Activated naive CD4-positive, alpha-beta T cell treated with anti-CD3 and anti-CD28 coated beads for 36 hours (primary cell): Measurements from ENCODE around the gene DHRS7B. TPM values are rescaled to one million over a fixed set of nuclear protein-coding genes. Genes with fewer than 3 reads are reported as not detected.

Experiments used
- CTCF ChIA-PET: fragments of 350-600 bp; sonication (Branson Sonifier 250); formaldehyde crosslinking; loops from one replicate; lab custom pipeline; 2021; ENCODE audit warnings: antibody characterized with exemption; lab: Charles Lee
- DNase-seq: peaks from one replicate; pipeline ENCODE4 v3.0.0-alpha.2; 2020
- H3K27ac Mint-ChIP-seq: one replicate; pipeline ENCODE4 v1.8.0; 2021; ENCODE audit warnings: mild to moderate bottlenecking, mixed read lengths
- H3K27me3 Mint-ChIP-seq: one replicate; pipeline ENCODE4 v1.8.0; 2021; ENCODE audit warnings: low read depth, mixed read lengths
- H3K36me3 Mint-ChIP-seq: one replicate; pipeline ENCODE4 v1.8.0; 2021; ENCODE audit warnings: low read depth, mixed read lengths
- H3K4me1 Mint-ChIP-seq: one replicate; pipeline ENCODE4 v1.8.0; 2021; ENCODE audit warnings: low read depth, mixed read lengths
- H3K4me3 Mint-ChIP-seq: one replicate; pipeline ENCODE4 v1.8.0; 2021; ENCODE audit warnings: mild to moderate bottlenecking, moderate library complexity, mixed read lengths
- H3K9me3 Mint-ChIP-seq: one replicate; pipeline ENCODE4 v1.8.0; 2021; ENCODE audit warnings: mixed read lengths
- intact Hi-C: fragments of 100-400 bp; cut with micrococcal nuclease; formaldehyde crosslinking; loops from one replicate; pipeline ENCODE4 v1.15.1; 2023
- total RNA-seq, 2 experiments: library from RNA; stranded (reverse); gene quantifications; one replicate each; pipeline ENCODE4 v1.2.3, GENCODE V29; 2021

DHRS7B gene
- total RNA-seq, 2 experiments from 2014 or later = 12.0 to 12.1 TPM

DNA sequence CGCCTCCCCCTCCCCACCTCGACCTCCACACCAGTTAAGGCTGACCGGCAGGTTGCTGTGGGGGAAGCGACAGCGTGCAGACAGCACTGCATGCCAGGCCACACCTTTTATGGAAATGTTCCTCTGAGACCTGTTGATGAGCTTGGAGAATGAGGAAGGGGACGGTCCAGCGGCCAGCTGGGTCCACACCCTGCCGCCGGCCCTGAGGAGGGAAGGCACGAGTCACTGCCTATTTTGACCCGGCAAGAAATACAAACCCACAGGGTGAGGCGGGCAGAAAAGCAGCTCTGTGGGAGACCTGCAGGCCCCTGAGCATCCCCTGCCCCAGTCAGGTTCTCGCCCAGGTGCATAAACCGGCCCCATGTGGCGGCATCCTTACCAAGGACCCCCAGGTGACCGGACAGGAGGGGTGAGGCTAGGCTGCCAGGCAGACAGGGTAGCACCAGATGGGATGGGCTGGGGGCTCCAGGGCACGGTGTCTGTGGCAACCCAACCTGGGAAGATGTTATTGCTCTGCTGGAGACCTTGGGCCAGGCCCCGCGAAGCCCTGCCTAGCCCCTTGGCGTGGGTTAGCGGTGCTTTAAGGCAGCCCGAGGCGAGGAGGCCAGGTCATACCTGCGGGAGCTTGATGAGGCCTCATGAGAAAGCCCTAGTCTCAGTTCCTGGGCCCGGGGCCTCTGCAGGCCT is 113.7 kb downstream of the DHRS7B start:
- intact Hi-C loops = no loop called here
- no peaks in the 10 kb centered on the region for H3K36me3 Mint-ChIP-seq
- no peak overlapping the region for H3K4me3 Mint-ChIP-seq
- no peaks in the 10 kb centered on the region for H3K27me3 Mint-ChIP-seq
- H3K4me1 Mint-ChIP-seq = no peaks in the 10 kb centered on the region
- H3K27ac Mint-ChIP-seq = no peak overlapping the region
- CTCF ChIA-PET = no interaction called here
- H3K9me3 Mint-ChIP-seq = no peaks in the 10 kb centered on the region
- DNase-seq = no peak

Other genes with a start within 250 kb of the DHRS7B start
- gene USP22, start 84.0 kb upstream of the DHRS7B start, total RNA-seq = 100 to 1,000 TPM; 140 to 144 TPM
- gene TMEM11, start 87.2 kb downstream of the DHRS7B start, total RNA-seq = 10 to 100 TPM; 23.6 to 28.2 TPM
- 1 to 10 TPM; 2.1 to 2.5 TPM for gene NATD1, start 126.4 kb downstream of the DHRS7B start, total RNA-seq
- 10 to 100 TPM; 87.0 to 87.2 TPM for gene MAP2K3, start 157.7 kb downstream of the DHRS7B start, total RNA-seq
- gene KCNJ12, start 249.4 kb downstream of the DHRS7B start, total RNA-seq = not detected